Measurements from ENCODE around the gene SLC10A7. TPM values are rescaled to one million over a fixed set of nuclear protein-coding genes. Genes with fewer than 3 reads are reported as not detected.

SLC10A7 gene
- total and polyA plus RNA-seq, 4 donors = 3.7 to 18.7 (median 7.6) TPM

DNA sequence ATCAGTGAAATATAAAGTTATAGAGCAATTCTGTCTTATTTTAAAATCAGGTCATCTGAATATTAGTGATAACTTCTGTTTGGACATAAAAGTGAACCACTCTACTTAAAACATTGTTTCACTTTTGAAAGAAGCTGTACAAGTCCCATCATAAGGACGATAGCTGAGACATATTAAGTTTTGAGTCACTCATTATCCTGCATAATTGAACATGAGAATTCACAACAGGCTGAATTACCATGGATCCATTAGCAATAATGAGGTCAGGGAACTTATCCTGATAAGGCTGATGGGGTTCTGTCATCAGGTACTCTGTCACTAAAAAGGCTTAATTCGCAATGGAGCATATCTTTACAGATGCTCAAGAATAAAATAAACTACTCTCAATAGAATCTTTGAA is 227.0 kb downstream of the SLC10A7 start (continued):
- no peak for TF ChIP-seq REST (IDR thresholded peaks at IDR 0.05)

- 87% methylated on average over 2 of the region's 2 CpGs for WGBS
- Histone ChIP-seq H3K4me3 (ENCODE audit: low read depth in 1 of 3, low read length in 3 of 3) (no peak overlapping the region), H3K36me3 (ENCODE audit: control insufficient read depth in 4 of 4, insufficient read depth in 3 of 4, low read depth in 1 of 4, low read length in 3 of 4) (peaks cover 0 to 4% (median 1%) of the 10 kb centered on the region in 4 donors), H3K9ac (ENCODE audit: low read depth in 1 of 2, low read length in 2 of 2) (no peak overlapping the region), H3K27ac (ENCODE audit: low read depth in 1 of 2, low read length in 2 of 2) (no peak overlapping the region), H3K27me3 (ENCODE audit: control insufficient read depth in 4 of 4, insufficient read depth in 4 of 4, low read length in 3 of 4) (no peaks in the 10 kb centered on the region), H3K4me1 (ENCODE audit: control insufficient read depth in 4 of 4, insufficient read depth in 4 of 4, low read length in 3 of 4) (no peaks in the 10 kb centered on the region), H3K9me3 (ENCODE audit: control insufficient read depth in 4 of 4, low read length in 3 of 4) (no peaks in the 10 kb centered on the region)
- TF ChIP-seq EGR1 (IDR thresholded peaks at IDR 0.05; ENCODE audit: low read depth in 2 of 2) (no peak), TAF1 (conservative IDR thresholded peaks at IDR 0.05) (no peak), GABPA (IDR thresholded peaks at IDR 0.05 in 1 of 2, conservative IDR thresholded peaks at IDR 0.05 in 1 of 2) (no peak), FOXA2 (IDR thresholded peaks at IDR 0.05) (no peak), RXRA (IDR thresholded peaks at IDR 0.05) (no peak), SP1 (IDR thresholded peaks at IDR 0.05) (no peak), RAD21 (IDR thresholded peaks at IDR 0.05) (no peak), HNF4A (conservative IDR thresholded peaks at IDR 0.05) (no peak), ZBTB33 (IDR thresholded peaks at IDR 0.05) (no peak), FOXA1 (IDR thresholded peaks at IDR 0.05) (no peak), NR2F2 (IDR thresholded peaks at IDR 0.05) (no peak), REST (IDR thresholded peaks at IDR 0.05) (no peak), YY1 (IDR thresholded peaks at IDR 0.05) (no peak)
- TF ChIP-seq, protein P1, sequence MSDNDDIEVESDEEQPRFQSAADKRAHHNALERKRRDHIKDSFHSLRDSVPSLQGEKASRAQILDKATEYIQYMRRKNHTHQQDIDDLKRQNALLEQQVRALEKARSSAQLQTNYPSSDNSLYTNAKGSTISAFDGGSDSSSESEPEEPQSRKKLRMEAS (IDR thresholded peaks at IDR 0.05) = no peak
- TF ChIP-seq, protein P2, sequence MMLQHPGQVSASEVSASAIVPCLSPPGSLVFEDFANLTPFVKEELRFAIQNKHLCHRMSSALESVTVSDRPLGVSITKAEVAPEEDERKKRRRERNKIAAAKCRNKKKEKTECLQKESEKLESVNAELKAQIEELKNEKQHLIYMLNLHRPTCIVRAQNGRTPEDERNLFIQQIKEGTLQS (IDR thresholded peaks at IDR 0.05) = no peak
- no peak for DNase-seq (ENCODE audit: low spot score)
Measured at GRCh38 chr4:146292508-146292907, 229.2 kb downstream of the SLC10A7 start.
